Body of pancreas (tissue), 4 donors: ENCODE results near the gene TM9SF1.

ENCODE experiments used
- CTCF ChIP-seq, 7 experiments: fragments of 450-650 bp in 4 of 7; fragments of 200-600 bp in 3 of 7; sonication (generic) in 3 of 7; IDR thresholded peaks; one replicate each; pipeline ENCODE4 v1.5.1; 2016 to 2019; ENCODE audit warnings: antibody characterized with exemption in 7 of 7
- POLR2A ChIP-seq, 3 donors: fragments of 450-650 bp; IDR thresholded peaks; one replicate each; pipeline ENCODE4 v1.6.1; 2016; ENCODE audit warnings: antibody characterized with exemption in 3 of 3, mild to moderate bottlenecking in 2 of 3

GRCh38 chr14:24189059-24189375 lies 6.2 kb downstream of the TM9SF1 start:
- TF ChIP-seq CTCF (IDR thresholded peaks at IDR 0.05) (no peak), POLR2A (IDR thresholded peaks at IDR 0.05) (no peak)
